ENCODE measurements around the gene GAS6. TPM values are rescaled to one million over a fixed set of nuclear protein-coding genes. Genes with fewer than 3 reads are reported as not detected.

The GAS6 gene
- total RNA-seq, 1 donor from 2014 or later: 502 TPM

- Histone ChIP-seq H3K9me3 (no peaks in the 10 kb centered on the region), H3K4me1 (peaks cover 7 to 36% of the 10 kb centered on the region in 2 donors), H3K27ac (peak overlapping the region; percentile 89 to 96), H3K27me3 (no peaks in the 10 kb centered on the region), H3K36me3 (peaks cover 0 to 4% of the 10 kb centered on the region in 2 donors), H3K4me3 (peak overlapping the region in 1 of 2 donors; percentile 91)
- no peak for DNase-seq (ENCODE audit: low spot score in 2 of 2)
- TF ChIP-seq, protein P1, sequence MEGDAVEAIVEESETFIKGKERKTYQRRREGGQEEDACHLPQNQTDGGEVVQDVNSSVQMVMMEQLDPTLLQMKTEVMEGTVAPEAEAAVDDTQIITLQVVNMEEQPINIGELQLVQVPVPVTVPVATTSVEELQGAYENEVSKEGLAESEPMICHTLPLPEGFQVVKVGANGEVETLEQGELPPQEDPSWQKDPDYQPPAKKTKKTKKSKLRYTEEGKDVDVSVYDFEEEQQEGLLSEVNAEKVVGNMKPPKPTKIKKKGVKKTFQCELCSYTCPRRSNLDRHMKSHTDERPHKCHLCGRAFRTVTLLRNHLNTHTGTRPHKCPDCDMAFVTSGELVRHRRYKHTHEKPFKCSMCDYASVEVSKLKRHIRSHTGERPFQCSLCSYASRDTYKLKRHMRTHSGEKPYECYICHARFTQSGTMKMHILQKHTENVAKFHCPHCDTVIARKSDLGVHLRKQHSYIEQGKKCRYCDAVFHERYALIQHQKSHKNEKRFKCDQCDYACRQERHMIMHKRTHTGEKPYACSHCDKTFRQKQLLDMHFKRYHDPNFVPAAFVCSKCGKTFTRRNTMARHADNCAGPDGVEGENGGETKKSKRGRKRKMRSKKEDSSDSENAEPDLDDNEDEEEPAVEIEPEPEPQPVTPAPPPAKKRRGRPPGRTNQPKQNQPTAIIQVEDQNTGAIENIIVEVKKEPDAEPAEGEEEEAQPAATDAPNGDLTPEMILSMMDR (IDR thresholded peaks at IDR 0.05): no peak
- intact Hi-C loops (cut with DNase I): loop anchor here (5.0 to 10.0 kb wide), 2 partner anchors 76 to 446 kb away; no protein-coding TSS in a partner anchor
These were observed 3.0 kb downstream of the GAS6 start for GRCh38 chr13:113860665-113861432.

DNA sequence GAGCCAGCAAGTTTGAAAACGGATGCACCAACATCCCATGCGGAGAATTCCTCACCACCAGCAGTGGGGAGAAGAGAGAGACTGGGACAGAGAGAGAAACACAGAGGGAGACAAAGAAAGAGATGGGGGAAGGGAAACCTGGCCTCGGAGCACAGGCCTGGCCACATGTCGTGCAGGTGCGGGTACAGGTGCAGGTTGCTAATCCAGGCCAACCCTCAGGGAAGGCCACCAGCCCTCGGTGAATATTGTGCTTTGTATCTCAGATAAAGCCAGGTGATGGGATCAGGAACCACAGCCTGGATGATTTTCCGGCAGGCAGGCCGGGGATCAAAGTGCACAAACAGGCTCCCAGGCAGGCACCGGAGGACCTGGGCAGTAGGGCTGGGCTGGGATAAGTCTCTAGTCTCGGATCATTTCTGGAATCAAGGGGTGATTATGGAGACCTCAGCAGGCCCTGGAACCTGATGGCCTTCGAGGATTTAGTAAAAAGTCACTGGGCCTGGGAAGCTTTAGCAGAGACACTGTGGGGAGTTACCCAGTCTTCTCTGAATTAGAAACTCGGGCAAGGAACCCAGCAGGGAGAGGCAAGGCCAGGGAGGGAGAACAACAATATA is 3.7 kb downstream of the GAS6 start:
- intact Hi-C loops (cut with DNase I): loop anchor here (5.0 to 10.0 kb wide), 2 partner anchors 77 to 445 kb away; no protein-coding TSS in a partner anchor
- H3K4me3 ChIP-seq: no peak overlapping the region
- no peak for DNase-seq (ENCODE audit: low spot score in 2 of 2)
- H3K36me3 ChIP-seq: peaks cover 0 to 4% of the 10 kb centered on the region in 2 donors
- TF ChIP-seq, protein P1 (IDR thresholded peaks at IDR 0.05): no peak
- no peaks in the 10 kb centered on the region for H3K9me3 ChIP-seq
- H3K27ac ChIP-seq: peak overlapping the region; percentile 89 to 96
- H3K27me3 ChIP-seq: no peaks in the 10 kb centered on the region
- peaks cover 8 to 39% of the 10 kb centered on the region in 2 donors for H3K4me1 ChIP-seq

DNA sequence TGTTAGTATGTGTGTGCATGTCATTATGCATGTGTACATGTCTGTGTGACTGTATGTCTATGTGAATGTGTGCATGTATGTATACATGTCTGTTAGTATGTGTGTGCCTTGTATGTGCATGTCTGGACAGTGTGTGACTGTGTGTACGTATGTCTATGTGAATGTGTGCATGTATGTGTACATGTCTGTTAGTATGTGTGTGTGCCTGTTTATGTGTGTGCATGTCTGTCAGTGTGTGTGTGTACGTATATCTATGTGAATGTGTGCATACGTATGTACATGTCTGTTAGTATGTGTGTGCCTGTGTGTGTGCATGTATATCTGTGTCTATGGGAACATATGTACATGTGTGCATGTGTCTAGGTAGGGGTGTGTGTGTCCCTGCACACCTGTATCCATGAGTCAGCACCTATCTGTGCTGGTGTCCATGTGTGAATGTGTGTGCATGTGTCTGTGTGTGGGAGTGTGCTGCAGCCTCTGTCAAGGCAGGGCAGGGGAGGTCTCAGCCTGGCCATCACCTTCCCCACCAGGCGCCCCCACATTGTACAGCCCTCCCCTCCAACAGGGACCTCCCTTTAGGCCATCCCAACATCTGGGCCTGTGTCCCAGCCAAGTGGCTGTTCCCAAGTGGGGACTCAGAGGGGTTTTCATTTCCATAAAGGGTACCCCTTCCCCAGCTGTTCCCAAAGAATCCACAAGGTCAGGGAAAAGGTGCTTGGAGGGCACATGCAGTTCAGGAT is 4.4 kb downstream of the GAS6 start:
- TF ChIP-seq, protein P1 (IDR thresholded peaks at IDR 0.05): no peak
- Histone ChIP-seq H3K27ac (peak overlapping the region in 1 of 2 donors; percentile 96), H3K36me3 (peaks cover 0 to 4% of the 10 kb centered on the region in 2 donors), H3K4me1 (peaks cover 11 to 44% of the 10 kb centered on the region in 2 donors), H3K4me3 (no peak overlapping the region), H3K9me3 (no peaks in the 10 kb centered on the region), H3K27me3 (no peaks in the 10 kb centered on the region)
- intact Hi-C loops (cut with DNase I): loop anchor here (5.0 to 10.0 kb wide), 2 partner anchors 78 to 445 kb away; no protein-coding TSS in a partner anchor
- no peak for DNase-seq (ENCODE audit: low spot score in 2 of 2)

GRCh38 chr13:113857531-113858195 is 6.2 kb downstream of the GAS6 start:
- H3K9me3 ChIP-seq: no peaks in the 10 kb centered on the region
- H3K27ac ChIP-seq: no peak overlapping the region
- no peak for DNase-seq (ENCODE audit: low spot score in 2 of 2)
- H3K27me3 ChIP-seq: no peaks in the 10 kb centered on the region
- peaks cover 23 to 62% of the 10 kb centered on the region in 2 donors for H3K4me1 ChIP-seq
- intact Hi-C loops (cut with DNase I): no loop called here
- H3K36me3 ChIP-seq: peaks cover 0 to 4% of the 10 kb centered on the region in 2 donors
- H3K4me3 ChIP-seq: no peak overlapping the region
- TF ChIP-seq, protein P1 (IDR thresholded peaks at IDR 0.05): no peak

- no peaks in the 10 kb centered on the region for H3K27me3 ChIP-seq
- H3K4me1 ChIP-seq: peaks cover 23 to 57% of the 10 kb centered on the region in 2 donors
- H3K27ac ChIP-seq: peak overlapping the region in 1 of 2 donors; percentile 10
- H3K9me3 ChIP-seq: no peaks in the 10 kb centered on the region
- intact Hi-C loops (cut with DNase I): no loop called here
- TF ChIP-seq, protein P1 (IDR thresholded peaks at IDR 0.05): no peak
- DNase-seq (ENCODE audit: low spot score in 2 of 2): no peak
- peaks cover 0 to 4% of the 10 kb centered on the region in 2 donors for H3K36me3 ChIP-seq
- no peak overlapping the region for H3K4me3 ChIP-seq
These were observed 7.2 kb downstream of the GAS6 start for GRCh38 chr13:113856716-113857065.
